HTERT RPE-1 (cell line): ENCODE results near the gene REV3L.
"Not testable (repeated sequence)": the region's sequence is repeated elsewhere in the genome, so short reads cannot be mapped to it uniquely, and the experiment has no call there.

Source experiments
- in situ Hi-C: fragments of 300-500 bp; cut with MboI; formaldehyde crosslinking; loops from 4 replicates; pipeline ENCODE4 v1.14.3; 2020; ENCODE audit warnings: low sequenced_read_pairs

Gene REV3L

DNA sequence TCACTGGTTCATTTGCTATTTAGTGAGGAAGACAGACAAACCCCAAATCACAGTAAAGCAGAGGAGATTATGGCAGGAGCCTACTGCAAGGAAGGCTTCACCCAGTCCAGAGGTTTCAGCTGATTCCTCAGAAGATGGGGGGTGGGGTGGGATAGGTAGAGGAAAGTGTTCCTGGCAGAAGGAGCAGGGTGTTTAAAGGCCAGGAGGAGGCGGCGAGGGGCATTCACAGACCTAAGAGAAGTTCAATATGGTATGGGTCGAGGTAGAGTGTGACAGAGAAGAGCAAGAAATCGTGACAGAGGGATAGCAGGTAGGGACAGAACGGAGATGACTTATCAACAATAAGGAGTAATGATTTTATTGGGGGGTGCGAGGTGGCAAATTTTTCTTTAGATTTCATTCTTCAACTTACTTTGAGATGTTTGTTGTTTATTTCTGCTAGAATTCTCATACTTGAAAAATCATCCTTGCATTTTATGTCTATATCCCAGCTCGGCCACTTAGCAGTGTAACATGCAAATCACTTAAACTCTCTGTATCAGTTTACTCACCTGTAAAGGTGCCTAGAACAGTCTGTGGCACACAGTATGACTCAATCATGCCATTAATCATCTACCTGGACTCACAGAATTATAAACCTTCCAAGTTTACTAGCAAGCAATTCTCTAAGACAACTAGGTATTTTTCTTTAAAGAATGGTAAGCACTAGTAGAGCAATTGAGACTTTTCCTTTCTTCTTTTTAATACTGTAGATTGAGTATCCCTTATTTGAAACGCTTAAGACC lies 176.7 kb downstream of the REV3L start:
- in situ Hi-C loops: no loop called here

DNA sequence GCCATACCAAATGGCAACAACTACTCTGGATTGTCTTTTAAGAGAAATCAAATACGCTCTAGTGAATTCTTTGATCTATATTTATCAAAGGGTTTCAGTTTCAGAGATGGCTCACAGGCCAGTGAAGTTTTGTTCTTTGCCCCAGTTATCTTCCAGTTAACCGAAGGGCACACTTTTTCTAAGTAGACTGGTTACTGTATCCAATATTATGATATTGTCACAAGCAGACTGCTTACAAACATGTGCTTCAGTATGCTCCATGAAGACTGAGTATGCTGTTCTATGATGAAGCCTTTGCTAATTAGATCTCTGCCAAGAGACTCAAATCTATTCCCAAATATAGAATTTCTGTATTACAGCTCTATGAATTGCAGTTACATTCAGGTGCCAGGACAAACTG lies 181.1 kb downstream of the REV3L start:
- in situ Hi-C loops: no loop called here

DNA sequence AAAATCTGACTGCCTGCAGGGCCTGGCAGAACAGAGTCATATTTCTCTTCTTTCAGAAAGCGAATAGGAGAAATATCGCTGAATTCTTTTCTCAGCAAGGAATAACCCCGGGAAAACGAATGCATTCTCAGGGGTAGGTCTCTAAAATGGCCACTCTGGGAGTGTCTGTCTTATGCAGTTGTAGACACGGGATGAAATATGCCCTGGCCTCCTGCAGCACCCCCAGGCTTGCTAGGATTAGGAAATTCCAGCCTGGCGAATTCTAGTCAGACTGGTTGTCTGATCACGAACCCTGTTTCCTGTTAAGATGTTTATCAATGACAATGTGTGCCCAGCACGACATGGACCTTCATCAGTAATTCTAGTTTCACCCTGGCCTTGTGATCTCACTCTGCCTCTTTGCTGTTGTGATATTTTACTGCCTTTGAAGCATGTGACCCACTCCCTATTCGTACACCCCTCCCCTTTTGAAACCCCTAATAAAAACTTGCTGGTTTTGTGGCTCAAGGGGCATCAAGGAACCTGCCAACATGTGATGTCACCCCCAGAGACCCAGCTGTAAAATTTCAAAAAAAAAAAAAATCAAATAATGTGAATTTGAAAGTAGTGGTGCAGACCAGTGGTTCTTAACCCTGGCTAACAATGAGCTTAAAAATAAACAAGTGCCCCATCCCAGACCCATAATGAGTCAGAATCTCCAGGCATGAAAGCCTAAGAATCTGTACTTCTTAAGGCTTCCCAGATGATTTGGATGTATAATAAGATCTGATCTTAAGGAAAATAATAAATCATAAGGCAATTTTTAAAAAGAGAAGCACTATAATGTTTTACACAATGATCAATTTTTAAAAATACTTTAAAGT lies 181.8 kb downstream of the REV3L start:
- in situ Hi-C loops: not testable (repeated sequence)

DNA sequence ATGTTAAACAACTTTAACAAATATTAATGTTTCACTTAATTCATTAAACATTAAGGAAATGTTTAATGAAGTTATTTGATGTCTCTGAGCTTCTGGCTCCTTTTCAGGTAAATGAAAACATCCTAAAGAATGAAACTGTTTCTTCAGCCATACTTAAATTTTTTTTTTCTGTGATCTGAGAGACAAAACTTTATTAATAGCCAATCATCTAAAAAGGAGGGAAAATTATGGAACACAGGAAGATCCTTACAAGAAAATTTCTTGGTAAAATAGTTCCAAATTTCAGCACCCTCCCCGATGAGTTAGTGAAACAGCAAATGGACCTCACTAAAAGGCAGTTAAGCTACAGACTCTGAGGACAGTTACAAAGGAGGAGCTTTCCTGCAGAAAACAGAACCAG lies 185.2 kb downstream of the REV3L start:
- in situ Hi-C loops: no loop called here

DNA sequence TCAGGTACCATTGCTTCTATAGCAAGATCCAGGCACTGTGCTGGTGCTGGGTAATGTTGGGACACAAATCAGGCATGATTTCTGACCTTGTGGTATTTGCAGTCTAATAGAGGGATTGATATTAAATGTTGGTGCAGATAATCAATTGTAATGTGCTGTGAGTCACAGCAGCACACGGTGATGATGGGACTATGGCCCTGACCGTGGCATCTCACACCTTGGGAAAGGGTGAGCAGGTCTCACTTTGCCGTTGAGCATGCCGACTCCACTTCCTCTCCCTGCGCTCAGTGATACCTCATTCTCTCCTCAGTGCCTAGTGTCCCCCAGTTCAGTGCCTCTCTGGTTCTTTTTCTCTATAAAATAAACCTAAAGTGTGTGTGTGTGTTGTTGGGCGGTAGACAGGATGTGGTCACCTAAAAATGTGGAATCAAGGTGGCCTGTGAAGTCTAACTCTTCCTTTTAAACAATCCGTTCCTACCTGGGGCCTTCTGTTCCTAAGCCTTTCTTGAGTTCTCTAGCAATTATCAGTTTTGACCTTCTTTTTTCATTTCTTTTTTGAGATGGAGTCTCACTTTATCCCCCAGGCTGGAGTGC lies 188.5 kb downstream of the REV3L start:
- in situ Hi-C loops: no loop called here

DNA sequence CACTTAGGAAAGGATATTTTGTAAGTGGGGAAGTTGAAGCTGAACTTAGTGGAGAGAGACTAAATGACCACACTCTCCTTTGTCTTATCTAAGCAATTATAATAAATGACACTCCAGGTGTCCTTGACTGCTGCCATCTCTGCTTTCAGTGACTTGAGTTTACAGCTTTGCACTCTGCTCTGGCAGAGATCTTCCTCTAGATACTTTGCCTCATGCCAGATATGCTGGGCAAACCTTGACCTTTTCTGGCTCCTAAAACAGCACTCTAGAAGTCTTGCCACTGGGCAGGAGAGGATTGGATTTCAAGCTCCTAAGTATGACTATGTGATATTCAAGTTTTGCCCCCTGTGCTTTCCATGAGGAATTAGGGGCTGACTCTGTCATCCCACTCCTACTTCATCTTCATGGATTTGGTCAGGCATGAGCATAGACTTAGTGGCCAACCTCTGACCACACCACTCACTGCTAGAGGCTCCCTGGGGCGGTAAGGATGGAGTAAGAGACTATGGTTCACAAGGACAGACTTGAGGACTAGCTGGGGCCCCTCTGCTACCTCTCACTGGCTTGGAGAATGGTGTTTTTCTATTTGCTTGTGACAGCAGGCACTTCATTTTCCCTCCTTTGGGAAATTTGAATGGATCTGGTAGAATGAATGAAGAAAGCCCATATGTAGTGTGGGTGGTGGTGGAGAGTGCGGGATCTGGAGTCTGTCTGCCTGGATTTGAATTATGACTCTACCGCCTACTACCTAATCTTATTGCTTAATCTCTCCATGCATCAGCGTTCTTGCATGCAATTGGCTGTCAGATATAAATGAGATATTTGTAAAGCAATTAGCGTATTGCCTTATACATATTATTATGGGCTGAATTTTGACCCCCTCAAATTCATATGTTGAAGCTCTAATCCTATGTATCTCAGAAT lies 191.4 kb downstream of the REV3L start:
- in situ Hi-C loops: no loop called here

DNA sequence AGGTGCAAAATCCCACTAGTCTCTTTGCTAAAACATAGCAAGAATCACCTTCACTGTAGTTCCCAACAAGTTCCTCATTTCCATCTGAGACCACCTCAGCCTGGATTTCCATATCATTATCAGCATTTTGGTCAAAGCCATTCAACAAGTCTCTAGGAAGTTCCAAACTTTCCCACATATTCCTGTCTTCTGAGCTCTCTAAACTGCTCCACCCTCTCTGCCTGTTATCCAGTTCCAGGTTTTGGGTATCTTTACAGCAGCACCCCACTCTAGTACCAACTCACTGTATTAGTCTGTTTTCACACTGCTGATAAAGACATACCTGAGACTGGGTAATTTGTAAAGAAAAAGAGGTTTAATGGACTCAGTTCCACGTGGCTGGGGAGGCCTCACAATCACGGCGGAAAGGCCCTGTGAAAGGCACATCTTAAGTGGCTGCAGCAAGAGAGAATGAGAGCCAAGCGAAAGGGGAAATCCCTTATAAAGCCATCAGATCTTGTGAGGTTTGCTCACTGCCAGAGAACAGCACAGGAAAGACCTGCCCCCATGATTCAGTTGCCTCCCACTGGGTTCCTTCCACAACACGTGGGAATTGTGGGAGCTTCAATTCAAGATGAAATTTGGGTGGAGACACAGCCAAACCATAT lies 192.2 kb downstream of the REV3L start:
- in situ Hi-C loops: not testable (repeated sequence)

DNA sequence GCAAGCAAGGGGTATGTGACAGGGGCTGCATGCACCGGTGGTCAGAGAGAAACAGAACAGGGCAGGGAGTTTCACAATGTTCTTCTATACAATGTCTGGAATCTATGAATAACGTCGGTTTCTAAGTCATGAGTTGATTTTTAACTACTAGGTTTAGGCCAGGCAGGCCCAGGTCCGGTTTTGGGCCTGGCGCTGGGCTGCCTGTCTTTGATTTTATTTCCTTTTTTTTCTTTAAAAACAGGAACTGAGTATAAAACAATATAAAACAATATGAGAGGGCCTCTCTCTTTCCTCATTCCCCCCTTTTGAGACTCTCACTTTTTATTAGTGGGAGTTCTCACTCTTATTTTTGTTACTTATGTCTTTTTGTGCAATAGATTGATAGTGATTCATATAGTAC lies 198.7 kb downstream of the REV3L start:
- in situ Hi-C loops: not testable (repeated sequence)

DNA sequence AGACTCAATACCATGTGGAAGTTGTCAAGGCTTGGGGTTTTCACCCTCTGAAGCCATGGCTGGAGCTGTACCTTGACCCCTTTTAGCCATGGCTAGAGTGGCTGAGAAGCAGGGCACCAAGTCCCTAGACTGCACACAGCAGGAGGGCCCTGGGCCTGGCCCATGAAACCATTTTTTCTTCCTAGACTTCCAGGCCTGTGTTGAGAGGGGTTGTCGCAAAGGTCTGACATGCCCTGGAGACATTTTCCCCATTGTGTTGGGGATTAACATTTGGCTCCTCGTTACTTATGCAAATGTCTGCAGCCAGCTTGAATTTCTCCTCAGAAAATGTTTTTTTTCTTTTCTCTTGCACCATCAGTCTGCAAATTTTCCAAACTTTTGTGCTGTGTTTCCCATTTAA lies 199.3 kb downstream of the REV3L start:
- in situ Hi-C loops: no loop called here

DNA sequence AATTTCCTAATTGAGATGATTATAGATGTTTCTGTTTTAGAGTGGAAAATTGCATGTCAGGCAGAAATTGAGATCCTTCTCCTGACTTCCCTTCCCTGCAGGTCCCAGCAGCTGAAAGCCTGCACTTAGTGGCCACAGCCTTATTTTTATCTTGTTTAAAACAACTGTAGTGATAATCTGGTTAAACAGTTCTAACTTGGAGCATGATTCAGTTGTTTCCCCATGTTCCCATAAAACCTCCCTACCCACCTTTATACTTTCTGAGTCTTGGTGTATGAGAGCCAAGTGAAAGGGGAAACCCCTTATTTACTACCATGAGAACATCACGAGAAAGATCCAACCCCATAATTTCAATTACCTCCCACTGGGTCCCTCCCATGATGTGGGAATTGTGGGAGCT lies 200.5 kb downstream of the REV3L start:
- in situ Hi-C loops: no loop called here

DNA sequence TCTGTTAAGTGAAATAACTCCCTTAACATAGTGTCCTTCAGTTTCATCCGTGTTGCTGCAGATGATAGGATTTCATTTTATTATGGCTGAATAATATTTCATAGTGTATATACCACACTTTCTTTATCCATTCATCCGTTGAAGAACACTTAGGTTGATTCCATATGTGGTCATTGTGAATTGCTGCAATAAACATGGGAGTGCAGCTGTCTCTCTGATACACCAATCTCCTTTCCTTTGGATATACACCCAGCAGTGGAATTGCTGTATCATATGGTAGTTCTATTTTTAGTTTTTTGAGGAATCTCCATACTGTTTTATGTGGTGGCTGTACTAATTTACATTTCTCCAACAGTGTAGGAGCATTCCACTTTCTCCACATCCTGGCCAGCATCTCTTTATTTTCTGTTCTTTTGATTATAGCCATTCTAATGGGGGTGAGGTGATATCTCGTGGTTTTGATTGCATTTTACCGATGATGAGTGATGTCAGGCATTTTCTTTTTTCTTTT lies 202.5 kb downstream of the REV3L start:
- in situ Hi-C loops: no loop called here

DNA sequence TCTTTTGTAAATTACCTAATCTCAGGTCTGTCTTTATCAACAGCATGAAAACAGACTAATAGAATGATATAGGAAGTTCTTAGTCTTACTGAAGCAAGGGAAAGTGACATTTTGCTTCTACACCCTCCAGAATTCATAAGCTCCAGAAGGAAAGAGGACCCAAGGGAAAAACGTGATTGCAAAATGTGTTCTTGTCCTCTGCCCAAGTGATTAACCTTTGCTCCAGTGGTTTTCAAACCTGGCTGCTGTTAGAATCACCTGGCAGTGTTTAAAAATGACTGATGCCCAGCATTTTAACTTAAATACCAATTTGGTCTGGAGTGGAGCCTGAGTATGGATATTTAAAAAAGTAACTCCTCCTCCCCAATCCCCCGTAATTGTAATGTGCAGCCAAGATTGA lies 204.3 kb downstream of the REV3L start:
- in situ Hi-C loops: no loop called here

DNA sequence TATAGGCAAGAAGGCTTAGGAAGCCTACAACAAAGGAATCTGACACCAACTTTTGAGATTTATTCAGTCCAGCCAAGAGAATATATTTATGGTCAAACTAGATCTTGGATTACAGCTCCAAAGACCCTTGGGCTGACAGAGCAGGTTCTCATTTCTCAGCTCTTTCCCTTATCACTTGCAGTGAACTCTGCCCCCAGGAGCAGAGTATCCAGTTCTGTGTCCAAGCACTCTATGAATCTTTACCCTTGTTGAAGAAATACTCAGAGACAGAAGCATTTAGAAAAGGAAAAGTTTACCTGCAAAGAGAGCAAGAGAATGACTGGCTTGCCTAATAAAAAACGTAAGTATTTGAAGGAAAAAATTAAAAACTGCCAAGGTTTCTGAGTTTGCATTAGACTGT lies 205.2 kb downstream of the REV3L start:
- in situ Hi-C loops: no loop called here

DNA sequence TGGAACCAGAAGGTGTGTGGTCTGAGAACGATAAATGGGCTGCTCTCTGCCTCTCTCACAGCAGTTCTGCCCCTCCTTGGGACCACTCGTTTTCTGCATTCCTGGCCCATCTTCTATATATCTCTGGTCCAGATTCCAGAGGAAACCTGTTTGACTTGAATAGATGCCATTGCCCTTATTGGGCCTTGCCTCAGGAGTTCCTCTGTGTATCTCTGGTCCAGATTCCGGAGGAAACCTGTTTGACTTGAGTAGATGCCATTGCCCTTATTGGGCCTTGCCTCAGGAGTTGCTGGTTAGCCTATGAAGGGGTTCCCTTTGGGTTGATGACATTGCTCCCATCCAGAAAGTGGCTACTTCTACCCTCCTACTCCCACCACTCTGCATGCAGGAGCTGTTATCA lies 206.3 kb downstream of the REV3L start:
- in situ Hi-C loops: no loop called here

DNA sequence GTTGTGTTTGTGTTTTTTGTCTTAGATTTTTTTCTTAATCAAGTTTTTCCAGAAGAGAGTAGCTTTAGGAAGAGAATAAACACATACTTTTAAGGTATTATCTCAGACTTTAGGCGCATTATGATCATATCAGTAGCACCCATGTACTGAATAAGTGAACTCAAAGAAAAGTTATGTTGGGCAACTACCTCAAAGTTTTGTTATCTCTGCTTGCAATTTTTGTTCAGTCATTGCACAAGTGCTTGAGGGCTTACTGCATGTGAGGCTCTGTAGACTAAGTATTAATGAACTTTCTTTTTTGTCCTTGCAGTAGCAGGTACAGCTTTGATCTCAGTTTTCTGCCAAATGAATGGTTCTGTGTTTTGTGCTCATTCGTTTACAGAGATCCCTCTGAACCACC lies 206.7 kb downstream of the REV3L start:
- in situ Hi-C loops: no loop called here

DNA sequence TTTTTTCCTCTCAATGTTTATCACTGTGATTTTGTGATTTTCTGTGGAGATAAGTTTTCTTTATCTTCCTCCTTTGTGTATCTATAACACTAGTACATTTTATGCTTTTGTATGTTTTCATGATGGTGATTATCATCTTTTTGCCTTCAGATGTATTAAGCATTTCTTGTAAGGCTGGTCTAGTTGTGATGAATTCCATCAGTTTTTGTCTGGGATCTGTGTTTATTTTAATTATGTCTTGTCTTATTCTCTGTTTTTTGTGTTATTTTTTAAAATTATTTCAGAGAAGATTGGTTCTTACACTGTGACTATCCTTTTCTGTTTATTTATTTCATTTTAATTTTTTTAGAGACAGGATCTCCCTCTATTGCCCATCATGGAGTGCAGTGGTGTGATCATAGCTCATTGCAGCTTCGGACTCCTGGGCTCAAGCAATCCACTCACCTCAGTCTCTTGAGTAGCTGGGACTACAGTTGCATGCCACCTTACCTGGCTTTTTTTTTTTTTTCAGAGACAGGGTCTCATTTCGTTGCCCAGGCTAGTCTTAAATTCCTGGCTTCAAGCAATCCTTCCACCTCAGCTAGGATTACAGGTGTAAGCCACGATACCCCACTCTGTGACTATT lies 208.3 kb downstream of the REV3L start:
- in situ Hi-C loops: no loop called here

DNA sequence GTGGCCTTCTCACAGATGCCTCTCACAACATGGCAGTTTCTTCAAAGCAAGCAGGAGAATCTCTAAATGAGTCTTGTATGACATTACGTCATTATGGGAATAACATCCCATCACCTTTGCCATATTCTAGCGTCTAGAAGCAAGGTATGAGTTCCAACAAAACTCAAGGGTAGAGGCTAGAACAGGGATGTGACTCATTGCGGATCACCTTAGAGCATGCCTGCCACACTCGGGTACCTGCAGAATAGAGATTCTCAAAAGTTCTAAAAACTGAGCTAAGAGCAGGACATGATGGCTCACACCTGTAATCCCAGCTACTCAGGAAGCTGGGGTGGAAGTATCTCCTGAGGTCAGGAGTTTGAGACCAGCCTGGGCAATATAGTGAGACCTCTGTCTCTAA lies 212.9 kb downstream of the REV3L start:
- in situ Hi-C loops: no loop called here

DNA sequence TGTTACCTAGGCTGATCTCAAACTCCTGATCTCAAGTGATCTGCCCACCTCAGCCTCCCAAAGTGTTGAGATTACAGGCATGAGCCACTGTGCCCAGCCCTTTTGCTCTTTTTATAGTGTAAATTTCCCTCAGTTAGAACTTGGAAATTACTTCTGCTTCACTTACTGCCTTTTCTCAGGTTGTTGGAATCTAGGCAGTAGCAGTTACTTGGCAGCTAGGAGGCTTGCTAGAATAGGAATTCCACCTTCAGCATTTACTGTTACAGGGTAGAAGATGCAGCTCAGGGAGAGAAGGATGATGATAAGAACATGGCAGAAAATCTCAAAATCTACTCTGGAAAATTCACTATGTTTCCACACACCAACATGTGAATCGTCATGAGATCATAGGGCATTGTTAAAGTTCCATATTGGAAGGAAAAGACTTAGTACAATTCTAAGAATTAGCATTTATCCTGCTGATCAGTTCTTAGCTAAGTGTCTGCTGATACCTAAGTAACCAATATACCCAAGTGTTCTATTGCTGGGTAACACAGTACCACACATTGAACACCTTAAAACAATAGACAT lies 213.5 kb downstream of the REV3L start:
- in situ Hi-C loops: no loop called here

DNA sequence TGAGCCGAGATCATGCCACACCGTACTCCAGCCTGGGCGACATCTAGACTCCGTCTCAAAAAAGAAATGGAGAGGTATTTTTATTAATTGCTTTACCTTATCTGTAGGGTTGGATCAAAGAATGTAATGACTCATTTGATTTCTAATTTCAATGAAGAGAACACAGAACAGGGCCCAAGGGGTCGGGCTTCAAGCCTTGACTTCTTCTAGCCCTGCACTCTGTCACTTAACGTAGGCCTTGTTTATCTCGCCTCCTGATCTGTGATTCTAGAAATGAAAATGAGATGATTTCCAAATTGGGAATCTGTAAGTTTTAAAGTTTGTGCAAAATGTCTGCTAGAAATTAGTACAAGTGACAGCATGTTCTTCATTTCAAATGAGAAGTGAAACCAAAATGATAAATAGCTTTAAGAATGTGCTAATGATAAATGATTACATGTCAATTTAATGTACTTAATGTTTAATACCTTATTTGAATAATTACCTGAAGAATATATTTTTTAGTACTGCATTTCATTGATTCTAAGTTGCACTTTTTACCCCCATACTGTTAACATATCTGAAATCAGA lies 215.2 kb downstream of the REV3L start:
- in situ Hi-C loops: no loop called here
